HL-60/S4 treated with phorbol 12-myristate 13-acetate at 8.2 ng/mL for 4 days and 3 days (cell line): ENCODE measurements around the gene MED9.

Experiments
- in situ Hi-C: fragments of 300-500 bp; cut with MboI; formaldehyde crosslinking; loops from 2 replicates; pipeline ENCODE4 v1.15.0; 2022; ENCODE audit warnings: low sequenced_read_pairs

Gene MED9

DNA sequence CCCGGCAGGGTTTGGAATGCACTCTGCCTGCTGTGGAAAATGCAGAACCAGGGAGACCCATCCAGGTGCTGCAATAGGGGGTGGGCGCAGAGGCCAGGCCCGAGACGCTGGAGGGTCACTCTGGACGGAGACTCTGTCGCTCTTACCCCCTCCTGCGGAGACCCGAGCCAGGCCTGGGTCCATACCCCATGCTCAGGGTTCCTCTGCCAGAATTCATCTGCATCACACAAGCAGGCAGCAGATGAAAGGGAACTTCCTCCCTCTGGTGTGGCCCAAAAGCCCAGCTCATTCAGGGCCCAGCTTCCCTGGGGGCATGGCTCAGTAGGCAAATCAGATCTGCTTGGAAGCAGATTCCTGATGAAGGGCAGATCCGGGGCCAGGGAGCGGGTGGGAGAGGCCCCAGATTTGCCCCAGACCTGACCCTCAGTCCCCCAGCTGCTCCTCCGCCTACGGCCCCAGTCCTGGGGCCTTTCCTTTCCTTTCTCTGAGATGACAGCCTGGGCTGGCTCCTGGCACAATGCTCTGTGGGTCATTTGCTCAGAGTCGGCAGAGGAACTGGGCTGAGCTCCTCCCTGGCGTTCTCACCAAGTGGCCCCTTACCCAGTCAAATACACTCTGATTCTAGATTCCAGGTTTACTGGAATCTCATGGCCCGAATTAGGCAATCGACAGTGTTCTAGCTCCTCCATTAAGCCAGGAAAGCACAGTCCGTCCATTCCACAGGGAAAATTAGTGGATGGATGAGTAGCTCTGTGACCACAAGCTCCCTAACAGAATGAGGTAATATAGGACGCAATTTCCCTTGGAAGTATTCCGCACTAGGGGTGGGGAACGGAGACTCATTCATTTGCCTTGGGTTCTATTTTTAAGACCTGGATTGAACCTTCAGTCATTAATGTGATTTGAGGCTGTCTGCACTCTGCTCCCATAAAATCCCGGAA lies 38.5 kb downstream of the MED9 start:
- in situ Hi-C loops: no loop called here

DNA sequence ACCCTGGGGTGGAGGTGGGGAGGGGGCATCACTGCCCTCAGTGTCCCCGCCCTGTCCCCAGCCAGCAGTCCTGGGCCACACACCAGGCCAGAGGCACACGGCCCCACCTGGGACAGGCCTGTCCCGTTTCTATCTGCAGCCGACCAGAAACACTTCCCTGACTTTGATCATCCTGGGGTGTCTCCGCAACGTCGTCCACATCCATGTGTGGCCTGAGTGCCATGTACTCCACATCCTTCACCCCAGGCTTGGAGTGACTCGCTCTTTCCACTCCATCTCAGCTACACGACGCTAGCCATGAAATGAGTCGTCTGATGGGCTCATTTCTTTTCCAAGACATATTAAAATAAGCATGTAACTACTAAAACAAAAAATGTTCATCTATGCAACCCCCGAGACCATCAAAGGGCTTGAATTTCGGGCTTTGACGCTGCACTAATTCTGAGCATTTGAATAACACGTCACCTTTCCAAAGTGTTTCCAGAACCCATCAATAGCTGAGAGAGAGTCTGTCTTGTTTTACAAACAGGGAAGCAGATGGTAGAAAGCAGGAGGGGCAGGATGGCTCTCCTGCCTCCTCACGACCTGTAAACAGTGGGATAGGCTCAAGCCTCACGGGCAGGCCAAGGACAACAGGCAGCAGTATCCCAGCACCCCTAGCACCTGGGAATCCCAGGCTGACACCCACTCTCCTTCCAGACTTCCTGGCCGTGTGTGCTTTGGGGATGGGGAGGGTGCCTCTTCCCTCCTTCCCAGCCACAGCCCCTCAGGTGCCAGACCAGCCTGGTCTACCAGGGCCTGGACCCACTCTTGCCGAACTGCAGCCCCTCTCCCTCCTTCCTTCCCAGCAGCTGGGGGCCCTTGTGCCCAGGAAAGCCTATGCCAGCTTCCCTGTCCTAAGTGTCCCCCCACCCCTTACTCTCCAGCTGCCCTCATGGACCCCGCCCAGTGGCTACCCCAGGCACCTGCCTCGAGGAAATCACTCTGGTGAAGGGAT lies 39.4 kb downstream of the MED9 start:
- in situ Hi-C loops: no loop called here

GRCh38 chr17:17516941-17517720 lies 40.3 kb downstream of the MED9 start:
- in situ Hi-C loops: no loop called here

DNA sequence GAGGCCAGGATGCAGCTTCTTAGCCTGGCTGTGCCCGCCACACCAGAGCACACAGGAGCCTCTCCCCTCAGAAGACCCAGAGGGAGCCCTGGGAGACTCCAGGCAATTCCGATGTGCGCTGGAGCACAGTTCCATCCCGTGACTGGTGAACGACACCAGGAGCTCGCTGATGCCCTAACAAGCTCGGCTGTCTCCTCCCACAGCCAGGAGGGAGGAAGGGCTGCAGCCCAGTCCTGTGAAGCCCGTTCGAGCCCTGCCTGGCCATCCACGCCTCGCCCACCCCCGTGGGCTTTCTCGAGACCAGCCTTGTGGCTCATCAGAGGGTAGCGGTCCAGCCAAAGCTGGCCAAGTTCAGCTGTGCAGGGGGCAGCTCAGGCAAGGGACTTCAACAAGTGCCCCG lies 41.2 kb downstream of the MED9 start:
- in situ Hi-C loops: no loop called here

DNA sequence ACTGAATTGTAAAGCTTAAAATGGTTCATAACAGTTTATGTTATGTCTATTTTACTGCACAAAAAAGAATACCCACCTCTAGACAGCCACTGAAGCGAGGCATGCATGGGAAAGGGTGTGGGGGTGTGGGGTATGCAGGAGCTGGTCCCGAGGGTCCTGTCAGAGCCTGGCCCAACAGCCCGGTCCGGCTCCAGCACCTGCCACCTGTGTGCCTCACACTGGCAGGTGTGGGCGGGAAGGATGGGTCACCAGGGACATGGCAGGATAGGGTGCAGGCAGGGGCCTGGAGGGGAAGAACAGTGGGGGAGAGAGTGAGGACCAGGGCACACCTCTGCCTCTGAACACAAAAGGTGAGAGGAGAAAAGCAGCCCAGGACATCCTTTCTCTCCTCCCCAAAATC lies 42.2 kb downstream of the MED9 start:
- in situ Hi-C loops: no loop called here

GRCh38 chr17:17519886-17520285 lies 43.1 kb downstream of the MED9 start:
- in situ Hi-C loops: no loop called here

- in situ Hi-C loops: no loop called here
These were observed 43.9 kb downstream of the MED9 start for GRCh38 chr17:17520599-17521232.

DNA sequence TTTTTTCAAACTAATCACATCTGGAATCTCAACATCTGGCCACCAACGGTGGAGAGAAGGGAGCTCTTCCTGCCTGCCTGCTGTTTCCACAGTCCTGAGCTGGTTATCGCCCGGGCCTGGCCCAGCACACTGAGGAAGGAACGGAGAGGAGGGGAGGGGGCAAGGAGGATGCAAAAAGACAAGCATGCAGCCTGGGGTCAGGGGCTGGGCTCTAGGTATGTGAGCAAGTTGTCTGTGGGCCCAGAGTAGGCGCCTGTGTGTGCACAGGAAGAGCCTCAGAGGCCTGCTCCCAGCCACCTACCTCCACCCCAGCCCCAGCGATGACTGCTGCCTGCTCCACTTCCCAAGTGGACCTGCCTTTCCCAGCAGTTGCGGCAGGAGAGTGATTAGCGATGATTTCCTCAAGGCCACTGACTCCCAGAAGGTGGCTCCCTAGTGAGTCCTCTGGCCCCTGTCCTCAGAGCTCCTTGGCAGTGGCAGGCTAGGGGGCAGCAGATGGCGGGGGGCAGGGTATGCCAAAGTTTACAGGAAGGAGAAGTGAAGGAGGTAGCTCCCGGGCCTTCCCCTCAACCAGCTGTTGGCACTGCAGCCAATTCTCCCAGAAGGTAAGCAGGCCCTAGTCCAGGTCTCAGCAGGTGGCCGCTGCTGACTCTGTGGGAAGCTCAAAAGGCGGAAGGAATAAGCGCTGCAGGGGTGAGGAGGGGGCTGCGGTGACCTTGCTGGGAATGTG lies 46.4 kb downstream of the MED9 start:
- in situ Hi-C loops: no loop called here

DNA sequence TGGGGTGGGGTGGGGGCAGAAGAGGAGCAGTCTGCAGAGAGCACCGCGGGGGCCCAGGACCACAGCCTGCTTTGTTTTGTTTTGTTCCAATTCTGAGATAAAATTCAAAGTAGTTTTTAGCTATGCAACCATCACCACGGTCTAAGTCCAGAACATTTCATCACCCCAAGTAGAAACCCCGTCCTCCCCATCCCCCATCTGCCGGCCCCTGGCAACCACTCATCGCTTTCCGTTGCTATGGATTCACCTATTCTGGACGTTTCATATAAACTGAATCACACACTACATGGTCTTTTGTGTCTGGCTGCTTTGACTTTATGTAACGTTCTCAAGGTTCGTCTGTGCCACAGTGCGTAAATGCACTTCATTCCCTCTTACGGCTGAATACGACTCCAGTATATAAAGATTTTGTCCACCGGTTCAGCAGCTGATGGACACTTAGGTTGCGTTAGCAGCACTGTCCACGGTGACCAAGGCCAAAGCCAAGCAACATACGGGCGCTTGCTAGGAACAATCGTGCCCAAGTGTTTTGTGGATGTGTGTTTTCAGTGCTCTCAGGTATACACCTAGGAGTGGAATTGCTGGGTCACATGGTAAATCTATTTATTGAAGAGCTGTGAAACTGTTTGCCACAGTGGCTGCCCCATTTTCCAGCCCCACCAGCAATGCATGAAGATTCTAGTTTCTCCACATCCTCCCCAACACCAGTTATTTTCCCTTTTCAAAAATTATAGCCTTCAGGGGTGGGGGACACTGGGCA lies 47.1 kb downstream of the MED9 start:
- in situ Hi-C loops: no loop called here

- in situ Hi-C loops: no loop called here
These were observed 48.5 kb downstream of the MED9 start for GRCh38 chr17:17525311-17525710.

DNA sequence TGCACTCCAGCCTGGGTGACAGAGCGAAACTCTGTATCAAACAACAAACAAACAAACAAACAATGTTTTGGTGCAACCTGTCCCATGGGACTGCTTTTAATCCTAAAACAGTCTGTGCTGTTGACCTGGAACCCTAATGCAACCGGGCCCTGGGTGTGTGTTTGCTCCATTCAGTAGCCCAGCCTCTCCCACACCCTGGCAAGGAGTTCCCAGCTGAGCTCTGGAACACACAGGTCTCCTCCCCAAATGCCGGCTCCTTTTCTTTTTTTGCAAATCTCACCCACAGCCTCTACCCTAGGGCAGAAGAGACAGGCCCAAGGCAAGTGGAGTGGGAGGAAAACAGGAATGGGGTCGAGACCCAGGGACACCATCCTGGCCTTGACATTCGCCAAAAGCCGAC lies 49.2 kb downstream of the MED9 start:
- in situ Hi-C loops: no loop called here

DNA sequence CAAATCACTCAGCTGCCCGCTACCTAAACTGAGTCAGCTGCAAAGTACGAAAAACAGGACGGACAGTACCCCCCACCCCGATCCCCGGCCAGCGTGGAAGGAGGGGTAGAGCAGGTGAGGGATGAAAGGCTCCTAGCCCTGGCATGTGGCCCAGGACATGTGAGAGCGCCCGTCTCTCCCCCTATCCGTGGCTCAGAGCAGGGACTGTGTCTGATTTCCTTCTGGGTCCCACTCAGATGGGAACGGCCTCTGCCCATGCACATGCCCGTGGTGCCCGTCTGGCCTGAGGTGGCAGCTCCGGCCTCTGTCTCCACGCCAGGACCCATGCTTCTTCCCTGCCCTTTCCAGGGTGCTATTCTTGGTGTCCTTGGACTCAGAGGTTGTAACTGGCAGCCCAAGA lies 49.6 kb downstream of the MED9 start:
- in situ Hi-C loops: no loop called here

GRCh38 chr17:17527534-17527933 lies 50.7 kb downstream of the MED9 start:
- in situ Hi-C loops: no loop called here

- in situ Hi-C loops: no loop called here
These were observed 51.2 kb downstream of the MED9 start for GRCh38 chr17:17527956-17528500.

- in situ Hi-C loops: no loop called here
These were observed 52.2 kb downstream of the MED9 start for GRCh38 chr17:17528696-17529652.

GRCh38 chr17:17531156-17531555 lies 54.4 kb downstream of the MED9 start:
- in situ Hi-C loops: no loop called here

GRCh38 chr17:17532991-17533390 lies 56.2 kb downstream of the MED9 start:
- in situ Hi-C loops: no loop called here
